Stimulated activated CD4-positive, alpha-beta T cell treated with anti-CD3 and anti-CD28 coated beads, Interleukin-15, amount 100 ng/mL, for 1 hour (primary cell): ENCODE results near the gene TTLL12.
"Not testable (repeated sequence)": the region's sequence is repeated elsewhere in the genome, so short reads cannot be mapped to it uniquely, and the experiment has no call there.

Experiments used
- DNase-seq, 2 donors: peaks; one replicate each; pipeline ENCODE4 v3.0.0-alpha.2; 2020; ENCODE audit warnings: low read depth in 1 of 2, low spot score in 1 of 2

TTLL12 gene

GRCh38 chr22:43156413-43156812 is 30.5 kb downstream of the TTLL12 start:
- DNase-seq = no peak

GRCh38 chr22:43155789-43156188 is 31.1 kb downstream of the TTLL12 start:
- no peak for DNase-seq

GRCh38 chr22:43154887-43155536 is 31.9 kb downstream of the TTLL12 start:
- no peak for DNase-seq

GRCh38 chr22:43153899-43154298 is 33.0 kb downstream of the TTLL12 start:
- no peak for DNase-seq

GRCh38 chr22:43152357-43153071 is 34.4 kb downstream of the TTLL12 start:
- DNase-seq = peak; percentile 38

GRCh38 chr22:43152003-43152356 is 35.0 kb downstream of the TTLL12 start:
- no peak for DNase-seq

- peak; percentile 31 to 58 for DNase-seq
These were observed 35.5 kb downstream of the TTLL12 start, which contains the start of gene TSPO for GRCh38 chr22:43151251-43152002. TSPO (plus strand) TSS chr22:43151559; CDS start chr22:43159239, 7,680 bp downstream.

GRCh38 chr22:43150731-43151206 is 36.2 kb downstream of the TTLL12 start:
- DNase-seq = no peak

- no peak for DNase-seq
These were observed 38.4 kb downstream of the TTLL12 start for GRCh38 chr22:43148581-43148980.

GRCh38 chr22:43147821-43148220 is 39.1 kb downstream of the TTLL12 start:
- no peak for DNase-seq

GRCh38 chr22:43146332-43146731 is 40.6 kb downstream of the TTLL12 start:
- DNase-seq = not testable (repeated sequence)

- not testable (repeated sequence) for DNase-seq
These were observed 41.6 kb downstream of the TTLL12 start for GRCh38 chr22:43145371-43145770.

- no peak for DNase-seq
These were observed 42.0 kb downstream of the TTLL12 start for GRCh38 chr22:43144949-43145348.

- peak; percentile 63 to 75 for DNase-seq
These were observed 43.9 kb downstream of the TTLL12 start, which contains the start of gene MCAT for GRCh38 chr22:43142880-43143562. MCAT (minus strand) TSS chr22:43143398; CDS start chr22:43143348, 50 bp downstream.

- DNase-seq = no peak
These were observed 50.1 kb downstream of the TTLL12 start for GRCh38 chr22:43136801-43137200.

- no peak for DNase-seq
These were observed 50.7 kb downstream of the TTLL12 start for GRCh38 chr22:43136255-43136654.

GRCh38 chr22:43135565-43135964 is 51.4 kb downstream of the TTLL12 start:
- DNase-seq = no peak

- DNase-seq = no peak
These were observed 52.4 kb downstream of the TTLL12 start for GRCh38 chr22:43134553-43134952.

- no peak for DNase-seq
These were observed 53.5 kb downstream of the TTLL12 start for GRCh38 chr22:43133401-43133800.

- no peak for DNase-seq
These were observed 55.0 kb downstream of the TTLL12 start for GRCh38 chr22:43131773-43132501.
